ENCODE data around the gene XRN1. TPM values are rescaled to one million over a fixed set of nuclear protein-coding genes. Genes with fewer than 3 reads are reported as not detected.

Gene XRN1
- total and polyA plus RNA-seq, 10 of the 15 experiments (the other 5 are each of a cell fraction or from before 2014, with no cell fraction given), result 1.7 to 38.8 (median 15.5) TPM

DNA sequence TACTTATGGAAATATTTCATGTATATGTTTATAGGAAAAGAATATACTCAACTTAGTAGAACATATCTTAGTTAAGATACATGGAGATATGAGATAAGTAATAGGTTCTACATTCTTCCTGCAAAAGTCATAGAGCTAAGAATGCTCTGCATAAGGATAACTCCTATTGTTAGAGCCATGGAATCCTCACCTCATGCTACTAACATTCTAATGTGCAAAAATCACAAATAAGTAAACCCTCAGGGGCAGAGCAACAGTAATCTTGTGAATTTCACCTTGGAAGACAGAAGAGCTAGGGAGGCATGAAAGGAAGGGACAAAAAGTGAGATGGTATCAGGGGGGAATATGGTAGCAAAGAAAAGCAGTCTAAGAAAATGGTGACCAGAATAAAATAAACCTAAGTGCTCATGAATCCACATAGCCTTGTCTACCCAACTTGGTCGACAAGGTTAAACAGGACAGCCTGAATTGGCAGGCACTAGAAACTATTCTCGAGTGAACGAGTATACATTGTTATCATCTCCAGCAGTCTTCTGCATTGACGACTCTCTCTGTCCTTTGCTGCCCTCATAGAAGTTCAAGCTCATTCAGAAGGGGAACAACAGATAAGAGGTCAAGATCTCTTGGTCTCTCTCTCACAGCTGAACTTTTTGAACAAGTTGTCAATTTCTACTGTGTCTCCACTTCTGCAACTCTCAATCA, 52.8 kb downstream of the XRN1 start (continued):
- TF ChIP-seq, protein P1, sequence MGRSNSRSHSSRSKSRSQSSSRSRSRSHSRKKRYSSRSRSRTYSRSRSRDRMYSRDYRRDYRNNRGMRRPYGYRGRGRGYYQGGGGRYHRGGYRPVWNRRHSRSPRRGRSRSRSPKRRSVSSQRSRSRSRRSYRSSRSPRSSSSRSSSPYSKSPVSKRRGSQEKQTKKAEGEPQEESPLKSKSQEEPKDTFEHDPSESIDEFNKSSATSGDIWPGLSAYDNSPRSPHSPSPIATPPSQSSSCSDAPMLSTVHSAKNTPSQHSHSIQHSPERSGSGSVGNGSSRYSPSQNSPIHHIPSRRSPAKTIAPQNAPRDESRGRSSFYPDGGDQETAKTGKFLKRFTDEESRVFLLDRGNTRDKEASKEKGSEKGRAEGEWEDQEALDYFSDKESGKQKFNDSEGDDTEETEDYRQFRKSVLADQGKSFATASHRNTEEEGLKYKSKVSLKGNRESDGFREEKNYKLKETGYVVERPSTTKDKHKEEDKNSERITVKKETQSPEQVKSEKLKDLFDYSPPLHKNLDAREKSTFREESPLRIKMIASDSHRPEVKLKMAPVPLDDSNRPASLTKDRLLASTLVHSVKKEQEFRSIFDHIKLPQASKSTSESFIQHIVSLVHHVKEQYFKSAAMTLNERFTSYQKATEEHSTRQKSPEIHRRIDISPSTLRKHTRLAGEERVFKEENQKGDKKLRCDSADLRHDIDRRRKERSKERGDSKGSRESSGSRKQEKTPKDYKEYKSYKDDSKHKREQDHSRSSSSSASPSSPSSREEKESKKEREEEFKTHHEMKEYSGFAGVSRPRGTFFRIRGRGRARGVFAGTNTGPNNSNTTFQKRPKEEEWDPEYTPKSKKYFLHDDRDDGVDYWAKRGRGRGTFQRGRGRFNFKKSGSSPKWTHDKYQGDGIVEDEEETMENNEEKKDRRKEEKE (IDR thresholded peaks at IDR 0.05), result no peak
- TF ChIP-seq ETV6 (conservative IDR thresholded peaks at IDR 0.05 in 1 of 2, IDR thresholded peaks at IDR 0.05 in 1 of 2; ENCODE audit: borderline replicate concordance in 1 of 2, low read depth in 1 of 2) (no peak), MEF2B (IDR thresholded peaks at IDR 0.05; ENCODE audit: partially characterized antibody, poor library complexity, severe bottlenecking) (no peak)

DNA sequence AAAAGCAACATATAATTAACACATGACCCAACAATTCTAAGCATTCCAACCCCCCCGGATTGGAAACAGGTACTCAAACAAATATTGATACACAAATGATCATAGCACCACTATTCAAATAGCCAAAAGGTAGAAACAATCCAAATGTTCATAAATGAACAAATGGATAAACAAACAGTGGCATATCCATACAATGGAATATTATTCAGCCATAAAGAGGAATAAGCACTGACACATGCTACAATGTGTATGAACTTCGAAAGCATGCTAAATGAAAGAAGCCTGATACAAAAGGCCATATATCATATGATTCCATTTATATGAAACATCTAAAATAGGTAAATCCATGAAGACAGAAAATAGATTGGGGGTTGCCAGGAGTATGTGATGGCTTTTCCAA, 62.8 kb downstream of the XRN1 start:
- H3K9me3 ChIP-seq (replicated peaks; ENCODE audit: control insufficient read depth, insufficient read depth, low read length), result no peaks in the 10 kb centered on the region; the same call in 2 of the 3 replicates
- ChIA-PET CTCF (interaction anchor here (0.7 kb wide), 1 partner anchor 10 kb away, joined by 3 read pairs; no protein-coding TSS in a partner anchor), POLR2A (no interaction called here), RAD21 (ENCODE audit: unreplicated experiment) (no interaction called here), SMC1A (ENCODE audit: uncharacterized antibody, unreplicated experiment) (no interaction called here)
- H3K9ac ChIP-seq (ENCODE audit: control insufficient read depth, insufficient read depth, low read length), result no peak overlapping the region
- WGBS (ENCODE audit: insufficient coverage, insufficient replicate concordance, low lambda C conversion rate, missing lambda C conversion rate), result 96% methylated on average over 2 of the region's 2 CpGs
- no peaks in the 10 kb centered on the region for H3K27me3 ChIP-seq (replicated peaks in 1 of 2; ENCODE audit: control insufficient read depth in 2 of 2, insufficient read depth in 2 of 2, low read length in 1 of 2)
- intact Hi-C loops (cut with micrococcal nuclease; ENCODE audit: unreplicated experiment), result no loop called here
- ATAC-seq (no peak), FAIRE-seq (no peak), DNase-seq (ENCODE audit: low read depth, low spot score) (no peak)
- no peaks in the 10 kb centered on the region for H3K4me1 ChIP-seq (ENCODE audit: control insufficient read depth, insufficient read depth, low read length)
- H3K27ac ChIP-seq (ENCODE audit: control insufficient read depth, insufficient read depth), result no peak overlapping the region
- no peaks in the 10 kb centered on the region for H4K20me1 ChIP-seq (ENCODE audit: control insufficient read depth, insufficient read depth)
- peaks cover 3 to 28% of the 10 kb centered on the region in 2 experiments; a peak in 3 of 4 replicates for H3K36me3 ChIP-seq (ENCODE audit: control insufficient read depth in 2 of 2, insufficient read depth in 2 of 2, low read length in 1 of 2)
- in situ Hi-C loops (cut with MboI), result no loop called here
- no peak overlapping the region for H3K4me3 ChIP-seq
- H3K4me2 ChIP-seq (ENCODE audit: control insufficient read depth, insufficient read depth), result no peak overlapping the region
- H3K79me2 ChIP-seq (ENCODE audit: control insufficient read depth, insufficient read depth, low read length), result no peaks in the 10 kb centered on the region
- BruUV-seq (replicated peaks), result no TSS peak
- no peak overlapping the region for H2AFZ ChIP-seq (ENCODE audit: control insufficient read depth, low read depth, low read length)
- TF ChIP-seq, protein P2, sequence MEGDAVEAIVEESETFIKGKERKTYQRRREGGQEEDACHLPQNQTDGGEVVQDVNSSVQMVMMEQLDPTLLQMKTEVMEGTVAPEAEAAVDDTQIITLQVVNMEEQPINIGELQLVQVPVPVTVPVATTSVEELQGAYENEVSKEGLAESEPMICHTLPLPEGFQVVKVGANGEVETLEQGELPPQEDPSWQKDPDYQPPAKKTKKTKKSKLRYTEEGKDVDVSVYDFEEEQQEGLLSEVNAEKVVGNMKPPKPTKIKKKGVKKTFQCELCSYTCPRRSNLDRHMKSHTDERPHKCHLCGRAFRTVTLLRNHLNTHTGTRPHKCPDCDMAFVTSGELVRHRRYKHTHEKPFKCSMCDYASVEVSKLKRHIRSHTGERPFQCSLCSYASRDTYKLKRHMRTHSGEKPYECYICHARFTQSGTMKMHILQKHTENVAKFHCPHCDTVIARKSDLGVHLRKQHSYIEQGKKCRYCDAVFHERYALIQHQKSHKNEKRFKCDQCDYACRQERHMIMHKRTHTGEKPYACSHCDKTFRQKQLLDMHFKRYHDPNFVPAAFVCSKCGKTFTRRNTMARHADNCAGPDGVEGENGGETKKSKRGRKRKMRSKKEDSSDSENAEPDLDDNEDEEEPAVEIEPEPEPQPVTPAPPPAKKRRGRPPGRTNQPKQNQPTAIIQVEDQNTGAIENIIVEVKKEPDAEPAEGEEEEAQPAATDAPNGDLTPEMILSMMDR (IDR thresholded peaks at IDR 0.05 in 2 of 3, conservative IDR thresholded peaks at IDR 0.05 in 1 of 3; ENCODE audit: control insufficient read depth in 2 of 3, extremely low read depth in 1 of 3, insufficient read depth in 1 of 3, low read depth in 3 of 3, low read length in 3 of 3), result no peak
- TF ChIP-seq, protein P3, sequence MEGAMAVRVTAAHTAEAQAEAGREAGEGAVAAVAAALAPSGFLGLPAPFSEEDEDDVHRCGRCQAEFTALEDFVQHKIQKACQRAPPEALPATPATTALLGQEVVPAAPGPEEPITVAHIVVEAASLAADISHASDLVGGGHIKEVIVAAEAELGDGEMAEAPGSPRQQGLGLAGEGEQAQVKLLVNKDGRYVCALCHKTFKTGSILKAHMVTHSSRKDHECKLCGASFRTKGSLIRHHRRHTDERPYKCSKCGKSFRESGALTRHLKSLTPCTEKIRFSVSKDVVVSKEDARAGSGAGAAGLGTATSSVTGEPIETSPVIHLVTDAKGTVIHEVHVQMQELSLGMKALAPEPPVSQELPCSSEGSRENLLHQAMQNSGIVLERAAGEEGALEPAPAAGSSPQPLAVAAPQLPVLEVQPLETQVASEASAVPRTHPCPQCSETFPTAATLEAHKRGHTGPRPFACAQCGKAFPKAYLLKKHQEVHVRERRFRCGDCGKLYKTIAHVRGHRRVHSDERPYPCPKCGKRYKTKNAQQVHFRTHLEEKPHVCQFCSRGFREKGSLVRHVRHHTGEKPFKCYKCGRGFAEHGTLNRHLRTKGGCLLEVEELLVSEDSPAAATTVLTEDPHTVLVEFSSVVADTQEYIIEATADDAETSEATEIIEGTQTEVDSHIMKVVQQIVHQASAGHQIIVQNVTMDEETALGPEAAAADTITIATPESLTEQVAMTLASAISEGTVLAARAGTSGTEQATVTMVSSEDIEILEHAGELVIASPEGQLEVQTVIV (IDR thresholded peaks at IDR 0.05; ENCODE audit: borderline replicate concordance, partially characterized antibody), result no peak
- TF ChIP-seq RFX5 (IDR thresholded peaks at IDR 0.05; ENCODE audit: low read depth, low read length) (no peak), RELA (IDR thresholded peaks at IDR 0.05; ENCODE audit: borderline replicate concordance, partially characterized antibody) (no peak), SREBF2 (IDR thresholded peaks at IDR 0.05; ENCODE audit: low read length) (no peak), CBX3 (IDR thresholded peaks at IDR 0.05; ENCODE audit: borderline replicate concordance, low read depth) (no peak)
